Fibroblast of upper back skin (primary cell): ENCODE results near the gene VAV1.
"Not testable (repeated sequence)": the region's sequence is repeated elsewhere in the genome, so short reads cannot be mapped to it uniquely, and the experiment has no call there.

Source experiments
- DNase-seq: peaks from one replicate; pipeline ENCODE4 v3.0.0-alpha.2; 2013

VAV1 gene

GRCh38 chr19:6761053-6761676 is 11.3 kb upstream of the VAV1 start:
- DNase-seq, result no peak

- not testable (repeated sequence) for DNase-seq
Observed at GRCh38 chr19:6762253-6762797, 10.2 kb upstream of the VAV1 start.

- DNase-seq, result peak; percentile 14
Observed at GRCh38 chr19:6765738-6766356, 6.7 kb upstream of the VAV1 start.

GRCh38 chr19:6766357-6767080 is 6.0 kb upstream of the VAV1 start:
- no peak for DNase-seq

GRCh38 chr19:6767081-6767356 is 5.5 kb upstream of the VAV1 start:
- DNase-seq, result no peak

- DNase-seq, result no peak
Observed at GRCh38 chr19:6767357-6768235, 4.9 kb upstream of the VAV1 start, which contains the start of gene SH2D3A. TSS of gene SH2D3A (minus strand) at chr19:6767435. CDS start at chr19:6763748, 3,687 bp downstream.

GRCh38 chr19:6768236-6768785 is 4.2 kb upstream of the VAV1 start:
- DNase-seq, result no peak

GRCh38 chr19:6769006-6769619 is 3.4 kb upstream of the VAV1 start:
- no peak for DNase-seq

- DNase-seq, result not testable (repeated sequence)
Observed at GRCh38 chr19:6771648-6772027, 870 bp upstream of the VAV1 start.

- no peak for DNase-seq
Observed at GRCh38 chr19:6772866-6773322, 386 bp downstream of the VAV1 start.

- DNase-seq, result no peak
Observed at GRCh38 chr19:6773323-6773931, 919 bp downstream of the VAV1 start.

- no peak for DNase-seq
Observed at GRCh38 chr19:6774821-6775707, 2.6 kb downstream of the VAV1 start.

GRCh38 chr19:6776045-6776444 is 3.5 kb downstream of the VAV1 start:
- DNase-seq, result not testable (repeated sequence)

GRCh38 chr19:6776999-6777398 is 4.5 kb downstream of the VAV1 start:
- DNase-seq, result no peak

- no peak for DNase-seq
Observed at GRCh38 chr19:6777434-6777833, 4.9 kb downstream of the VAV1 start.

GRCh38 chr19:6778386-6778785 is 5.9 kb downstream of the VAV1 start:
- no peak for DNase-seq

GRCh38 chr19:6779206-6779605 is 6.7 kb downstream of the VAV1 start:
- no peak for DNase-seq

- DNase-seq, result no peak
Observed at GRCh38 chr19:6787393-6787792, 14.9 kb downstream of the VAV1 start.

GRCh38 chr19:6788896-6789295 is 16.4 kb downstream of the VAV1 start:
- no peak for DNase-seq
